VCaP (cell line): Measurements from ENCODE around the gene IPO11.

Experiments
- H3K27ac ChIP-seq: fragments of 450-650 bp; 2 replicates; pipeline ENCODE4 v1.5.1; 2017
- CTCF ChIP-seq: fragments of 450-650 bp; conservative IDR thresholded peaks from 2 replicates; pipeline ENCODE4 v1.5.1; 2017; ENCODE audit warnings: mild to moderate bottlenecking, moderate library complexity

IPO11 gene

GRCh38 chr5:62412549-62413329 lies at the start of gene IPO11:
TSS of gene IPO11 (plus strand) at chr5:62412763. CDS start at chr5:62437280, 24,517 bp downstream.
- H3K27ac ChIP-seq = peak within 1 kb of the TSS; percentile 98
- no peak for TF ChIP-seq CTCF

GRCh38 chr5:62369039-62369438 lies 43.5 kb upstream of the IPO11 start:
- no peak for TF ChIP-seq CTCF
- no peak overlapping the region for H3K27ac ChIP-seq

- H3K27ac ChIP-seq = no peak overlapping the region
- TF ChIP-seq CTCF = no peak
Measured at GRCh38 chr5:62371409-62371808, 41.2 kb upstream of the IPO11 start.

- no peak overlapping the region for H3K27ac ChIP-seq
- no peak for TF ChIP-seq CTCF
Measured at GRCh38 chr5:62372600-62372999, 40.0 kb upstream of the IPO11 start.

- no peak for TF ChIP-seq CTCF
- no peak overlapping the region for H3K27ac ChIP-seq
Measured at GRCh38 chr5:62373382-62373781, 39.2 kb upstream of the IPO11 start.

GRCh38 chr5:62374090-62374489 lies 38.5 kb upstream of the IPO11 start:
- H3K27ac ChIP-seq = no peak overlapping the region
- no peak for TF ChIP-seq CTCF

- no peak for TF ChIP-seq CTCF
- H3K27ac ChIP-seq = no peak overlapping the region
Measured at GRCh38 chr5:62375627-62376026, 36.9 kb upstream of the IPO11 start.
